ENCODE measurements around the gene TMEM231. TPM values are rescaled to one million over a fixed set of nuclear protein-coding genes. Genes with fewer than 3 reads are reported as not detected.

The TMEM231 gene
- total and polyA plus RNA-seq, 2 of the 8 experiments (the other 6 are each of a cell fraction or from before 2014, with no cell fraction given), result 8.3 to 26.7 TPM

DNA sequence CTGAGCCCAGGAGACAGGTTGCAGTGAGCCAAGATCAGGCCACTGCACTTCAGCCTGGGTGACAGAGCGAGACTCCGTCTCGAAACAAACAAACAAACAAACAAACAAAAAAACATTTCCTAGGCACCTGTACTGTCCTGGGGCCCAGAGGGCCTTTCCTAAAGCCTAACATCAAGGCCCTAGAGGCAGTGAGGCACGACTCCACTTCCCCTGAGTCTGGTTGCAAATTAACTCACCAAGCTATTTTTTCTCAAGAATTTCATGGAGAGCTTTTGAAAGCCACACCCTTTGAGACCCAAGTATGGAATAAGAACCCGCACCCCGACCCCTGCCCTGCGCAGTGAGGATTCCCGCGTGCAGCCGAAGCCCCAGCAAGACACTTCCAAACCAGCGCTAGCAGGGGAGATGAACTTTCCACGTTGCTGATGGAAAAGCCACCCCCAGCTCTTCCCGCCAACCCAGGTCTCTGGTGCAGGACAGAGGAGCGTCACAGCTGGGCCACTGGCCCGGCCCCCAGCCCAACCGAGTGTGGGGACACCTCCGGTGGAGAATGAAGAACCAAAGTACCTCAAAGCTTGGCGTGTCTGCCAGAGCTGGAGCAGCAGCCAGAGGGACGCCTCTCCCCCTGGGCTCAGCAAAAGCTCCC is 21.4 kb downstream of the TMEM231 start (continued):
- TF ChIP-seq EZH2 (IDR thresholded peaks at IDR 0.05; ENCODE audit: low read depth, low read length, severe bottlenecking), result no peak
- no peak for TF ChIP-seq HDAC6 (IDR thresholded peaks at IDR 0.05; ENCODE audit: low read depth, low read length)
- no peak for TF ChIP-seq POLR2A (IDR thresholded peaks at IDR 0.05; ENCODE audit: control extremely low read depth in 1 of 2, low read depth in 2 of 2, low read length in 2 of 2)
- TF ChIP-seq, protein P1, sequence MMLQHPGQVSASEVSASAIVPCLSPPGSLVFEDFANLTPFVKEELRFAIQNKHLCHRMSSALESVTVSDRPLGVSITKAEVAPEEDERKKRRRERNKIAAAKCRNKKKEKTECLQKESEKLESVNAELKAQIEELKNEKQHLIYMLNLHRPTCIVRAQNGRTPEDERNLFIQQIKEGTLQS (IDR thresholded peaks at IDR 0.05; ENCODE audit: insufficient read depth, low read depth, low read length), result no peak
- no peak for TF ChIP-seq FOSL1 (IDR thresholded peaks at IDR 0.05; ENCODE audit: insufficient read depth, low read depth, low read length)
- TF ChIP-seq SAP30 (IDR thresholded peaks at IDR 0.05; ENCODE audit: insufficient read depth, insufficient replicate concordance, low read length), result no peak
- TF ChIP-seq SIN3A (conservative IDR thresholded peaks at IDR 0.05 in 1 of 2, IDR thresholded peaks at IDR 0.05 in 1 of 2; ENCODE audit: low read depth in 1 of 2, low read length in 2 of 2), result no peak
- TF ChIP-seq TCF12 (IDR thresholded peaks at IDR 0.05; ENCODE audit: low read depth, low read length), result no peak
